GM18498 (cell line): ENCODE measurements around the gene SKIC3.

Experiments used
- ATAC-seq: cut with Tn5 transposase; IDR thresholded peaks from one replicate; pipeline ENCODE4 v1.9.1; 2021; ENCODE audit warnings: mild to moderate bottlenecking, moderate library complexity; ENCODE audit not compliant: unreplicated experiment

Gene SKIC3

DNA sequence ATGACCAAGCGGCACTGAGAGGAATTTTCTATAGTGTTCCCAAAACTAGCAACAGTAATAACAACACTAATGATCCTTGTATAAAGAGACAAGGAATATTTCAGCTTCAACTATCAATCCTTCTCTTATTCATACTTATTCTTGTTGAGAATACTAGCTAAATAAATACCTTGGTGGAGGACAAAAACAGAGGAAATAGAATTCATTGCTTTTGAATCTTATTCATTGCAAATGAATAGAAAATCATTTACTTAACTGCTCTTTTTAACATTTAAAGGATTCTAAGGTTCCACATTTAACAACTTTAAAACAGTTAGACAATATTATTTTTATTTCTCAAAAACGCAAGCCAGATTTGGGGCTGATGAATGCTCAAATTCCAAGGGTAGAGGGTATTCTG is 22.4 kb downstream of the SKIC3 start:
- no peak for ATAC-seq

DNA sequence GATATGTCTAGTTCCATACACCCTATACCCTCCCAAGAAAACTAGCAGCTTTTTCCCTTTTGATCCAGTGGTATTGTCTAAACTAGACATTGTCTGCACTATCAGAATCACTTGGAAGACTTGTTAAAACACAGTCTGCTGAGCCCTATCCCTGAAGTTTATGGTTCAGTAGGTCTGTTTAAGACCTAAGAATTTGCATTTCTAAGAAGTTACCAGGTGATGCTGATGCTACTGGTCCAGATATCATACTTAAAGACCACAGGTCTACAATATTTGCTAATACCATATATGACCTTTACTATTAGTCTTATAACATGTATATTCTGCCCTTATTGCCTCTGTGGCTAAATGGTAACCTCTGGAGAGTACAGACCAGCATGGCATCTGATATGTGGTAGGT is 23.3 kb downstream of the SKIC3 start:
- no peak for ATAC-seq

- ATAC-seq = no peak
Observed at GRCh38 chr5:95530416-95530815, 24.4 kb downstream of the SKIC3 start.

DNA sequence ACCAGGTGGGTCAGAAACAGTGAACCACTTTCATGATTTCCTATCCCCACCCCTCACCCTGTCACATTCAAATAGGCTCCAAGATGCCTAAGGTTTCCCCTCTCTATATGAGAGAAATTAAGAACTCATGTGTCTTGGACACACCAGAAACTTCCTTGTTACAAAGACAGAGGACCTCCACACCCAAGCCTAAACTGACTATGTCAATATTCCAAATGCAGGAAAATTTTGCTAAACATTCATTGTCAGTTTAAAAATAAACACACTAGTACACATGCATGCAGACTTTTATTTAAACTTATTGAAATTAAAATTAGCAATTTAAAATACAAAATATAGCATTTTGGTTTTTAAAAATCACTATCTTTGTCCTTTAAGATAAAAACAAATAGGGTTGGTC is 26.2 kb downstream of the SKIC3 start:
- ATAC-seq = no peak

DNA sequence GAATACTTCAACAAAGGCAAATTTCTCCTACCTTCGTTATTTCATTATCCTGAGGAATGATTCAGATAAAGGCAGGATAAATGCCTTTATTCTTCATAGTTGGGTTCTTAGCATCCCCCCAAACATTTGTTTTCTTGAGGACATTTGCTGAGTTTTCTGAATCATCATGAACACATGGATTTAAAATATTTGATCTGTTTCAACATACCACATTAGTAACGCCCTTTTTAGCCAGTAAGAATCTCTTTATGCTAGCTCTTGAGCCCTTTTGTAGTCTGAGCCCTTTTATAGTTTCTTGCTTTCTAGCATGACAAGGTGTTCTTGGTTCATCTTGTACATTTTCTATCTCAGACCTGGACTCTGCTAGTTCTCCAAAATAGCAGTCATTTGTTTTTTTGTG is 27.9 kb downstream of the SKIC3 start:
- no peak for ATAC-seq

DNA sequence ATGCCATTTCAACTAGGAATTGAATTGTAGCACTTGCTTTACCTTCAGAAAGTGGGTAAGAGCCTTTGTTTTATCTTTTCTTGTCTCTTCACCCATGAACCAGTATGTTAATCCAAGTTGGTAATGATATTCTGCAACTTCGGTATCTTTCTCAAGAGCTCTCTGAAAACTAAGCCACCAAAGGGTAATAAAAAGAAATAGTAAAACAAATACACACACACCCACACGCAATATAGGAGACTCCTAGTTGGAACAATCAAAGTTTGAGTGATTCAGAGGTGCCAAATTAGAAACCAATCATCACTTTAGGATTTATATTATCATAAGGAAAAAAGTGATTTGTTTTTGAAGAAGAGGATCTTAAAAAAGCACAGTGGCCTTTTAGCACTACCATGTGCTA is 30.4 kb downstream of the SKIC3 start:
- no peak for ATAC-seq

- no peak for ATAC-seq
Observed at GRCh38 chr5:95520206-95520605, 34.6 kb downstream of the SKIC3 start.

GRCh38 chr5:95519681-95520080 is 35.1 kb downstream of the SKIC3 start:
- no peak for ATAC-seq

DNA sequence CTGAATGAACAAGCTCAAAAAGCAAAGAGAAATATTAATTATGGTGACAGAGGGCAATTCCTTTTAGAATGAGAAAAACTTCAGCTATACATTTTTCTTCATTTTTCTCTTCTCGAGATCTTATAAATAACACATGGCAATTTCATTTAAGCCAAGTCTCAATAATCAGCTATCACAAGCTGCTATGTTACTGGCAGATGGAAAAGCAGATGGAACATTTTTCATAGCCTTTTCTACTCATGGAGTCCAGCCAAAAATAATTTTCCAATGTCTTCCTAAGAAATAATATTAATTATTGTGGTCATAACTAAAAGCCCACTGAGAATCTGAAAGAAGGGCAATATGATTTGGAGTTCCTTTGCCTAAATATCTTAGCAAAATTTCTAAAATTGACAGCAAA is 35.6 kb downstream of the SKIC3 start:
- ATAC-seq = no peak

DNA sequence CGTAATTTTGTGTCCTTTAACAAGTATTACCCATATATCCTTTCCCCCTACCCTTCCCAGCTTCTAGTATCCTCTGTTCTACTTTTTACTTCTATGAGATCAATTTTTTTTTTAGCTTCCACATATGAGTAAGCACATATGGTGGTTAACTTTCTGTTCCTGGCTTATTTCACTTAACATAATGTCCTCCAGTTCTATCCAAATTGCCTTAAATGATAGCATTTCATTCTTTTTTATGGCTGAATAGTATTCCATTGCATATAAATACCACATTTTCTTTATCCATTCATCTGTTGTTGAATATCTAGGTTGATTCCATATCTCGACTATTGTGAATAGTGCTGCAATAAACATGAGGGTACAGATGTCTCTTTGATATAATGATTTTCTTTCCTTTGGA is 36.4 kb downstream of the SKIC3 start:
- ATAC-seq = no peak

DNA sequence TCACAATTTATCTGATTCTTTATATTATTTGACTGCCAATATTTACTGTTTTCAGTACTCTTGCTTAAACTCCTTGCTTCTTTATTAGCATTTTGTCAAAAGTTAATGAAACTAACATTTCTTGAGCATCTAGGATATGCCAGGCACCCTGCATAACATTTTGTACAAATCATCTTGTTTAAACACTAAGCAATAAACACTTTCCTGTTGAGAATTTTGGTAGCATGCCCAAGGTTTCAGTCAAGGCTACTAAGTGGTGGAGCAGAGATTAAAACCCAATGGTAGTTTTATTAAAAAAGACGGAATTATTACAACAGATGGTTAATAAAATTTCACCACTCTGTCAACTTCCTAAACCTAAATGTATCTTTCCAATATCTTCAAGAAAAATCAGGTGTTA is 43.2 kb downstream of the SKIC3 start:
- ATAC-seq = no peak

DNA sequence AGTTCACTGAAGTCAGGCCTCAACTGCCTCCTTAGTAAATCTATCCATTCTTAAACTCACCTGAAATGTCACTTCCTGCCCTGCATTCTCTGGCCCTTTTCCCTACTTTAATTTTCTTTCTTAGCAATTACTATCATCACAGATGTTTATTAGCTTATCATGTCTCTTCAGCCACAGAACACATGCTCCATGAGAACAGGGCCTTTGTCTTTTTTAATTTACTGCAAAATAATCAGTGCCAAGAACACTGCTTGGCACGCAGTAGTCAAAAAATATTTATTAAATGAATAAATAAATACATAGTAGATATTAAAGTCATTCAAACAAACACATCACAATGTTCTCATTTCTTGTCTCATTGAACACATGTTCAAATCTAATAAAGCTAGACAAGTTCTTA is 46.2 kb downstream of the SKIC3 start:
- no peak for ATAC-seq
